Measurements from ENCODE around the gene AMFR. TPM values are rescaled to one million over a fixed set of nuclear protein-coding genes. Genes with fewer than 3 reads are reported as not detected.

The AMFR gene
- total RNA-seq, 1 experiment from 2014 or later: 66.3 TPM

GRCh38 chr16:56469748-56470147 is 44.4 kb upstream of the AMFR start:
- ChIA-PET CTCF (no interaction called here), POLR2A (interaction anchor here (1.4 kb wide), 1 partner anchor 10 kb away, joined by 4 read pairs; no protein-coding TSS in a partner anchor), RAD21 (ENCODE audit: low non-redundant PET in 1 of 2, low total read pairs in 2 of 2, uncharacterized antibody in 2 of 2, unreplicated experiment in 2 of 2) (no interaction called here)
- no peaks in the 10 kb centered on the region for H4K20me1 ChIP-seq (ENCODE audit: insufficient read depth)
- intact Hi-C loops (cut with micrococcal nuclease): no loop called here
- H3K4me3 ChIP-seq (replicated peaks in 1 of 2; ENCODE audit: low read depth in 1 of 2, low read length in 2 of 2): no peak overlapping the region
- no peak for DNase-seq (ENCODE audit: low read depth, low spot score)
- peaks cover 51 to 57% of the 10 kb centered on the region in 2 experiments for H3K36me3 ChIP-seq (ENCODE audit: control insufficient read depth in 1 of 2, insufficient read depth in 2 of 2, low read length in 2 of 2)
- H3K27me3 ChIP-seq (ENCODE audit: insufficient read depth, low read length): no peaks in the 10 kb centered on the region
- no peak overlapping the region for H2AFZ ChIP-seq (ENCODE audit: low read depth, low read length, poor library complexity, severe bottlenecking)
- no peaks in the 10 kb centered on the region for H3K79me2 ChIP-seq (ENCODE audit: insufficient read depth, low read length)
- no peak overlapping the region for H3K9ac ChIP-seq (ENCODE audit: low read length)
- no peak overlapping the region for H3K27ac ChIP-seq (ENCODE audit: low read depth, low read length)
- H3K4me1 ChIP-seq (ENCODE audit: control insufficient read depth in 1 of 2, insufficient read depth in 2 of 2, low read length in 2 of 2): 0 out of 4 replicates have a peak, but pooled peaks cover 0 to 4% of the 10 kb centered on the region in 2 experiments
- no peaks in the 10 kb centered on the region for H3K9me3 ChIP-seq (ENCODE audit: control insufficient read depth in 1 of 2, insufficient read depth in 1 of 2, low read depth in 1 of 2, low read length in 2 of 2)
- no TSS peak for BruUV-seq (replicated peaks)
- TF ChIP-seq, protein P1, sequence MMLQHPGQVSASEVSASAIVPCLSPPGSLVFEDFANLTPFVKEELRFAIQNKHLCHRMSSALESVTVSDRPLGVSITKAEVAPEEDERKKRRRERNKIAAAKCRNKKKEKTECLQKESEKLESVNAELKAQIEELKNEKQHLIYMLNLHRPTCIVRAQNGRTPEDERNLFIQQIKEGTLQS (IDR thresholded peaks at IDR 0.05): no peak
- TF ChIP-seq, protein P2, sequence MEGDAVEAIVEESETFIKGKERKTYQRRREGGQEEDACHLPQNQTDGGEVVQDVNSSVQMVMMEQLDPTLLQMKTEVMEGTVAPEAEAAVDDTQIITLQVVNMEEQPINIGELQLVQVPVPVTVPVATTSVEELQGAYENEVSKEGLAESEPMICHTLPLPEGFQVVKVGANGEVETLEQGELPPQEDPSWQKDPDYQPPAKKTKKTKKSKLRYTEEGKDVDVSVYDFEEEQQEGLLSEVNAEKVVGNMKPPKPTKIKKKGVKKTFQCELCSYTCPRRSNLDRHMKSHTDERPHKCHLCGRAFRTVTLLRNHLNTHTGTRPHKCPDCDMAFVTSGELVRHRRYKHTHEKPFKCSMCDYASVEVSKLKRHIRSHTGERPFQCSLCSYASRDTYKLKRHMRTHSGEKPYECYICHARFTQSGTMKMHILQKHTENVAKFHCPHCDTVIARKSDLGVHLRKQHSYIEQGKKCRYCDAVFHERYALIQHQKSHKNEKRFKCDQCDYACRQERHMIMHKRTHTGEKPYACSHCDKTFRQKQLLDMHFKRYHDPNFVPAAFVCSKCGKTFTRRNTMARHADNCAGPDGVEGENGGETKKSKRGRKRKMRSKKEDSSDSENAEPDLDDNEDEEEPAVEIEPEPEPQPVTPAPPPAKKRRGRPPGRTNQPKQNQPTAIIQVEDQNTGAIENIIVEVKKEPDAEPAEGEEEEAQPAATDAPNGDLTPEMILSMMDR (IDR thresholded peaks at IDR 0.05 in 2 of 3, conservative IDR thresholded peaks at IDR 0.05 in 1 of 3; ENCODE audit: borderline replicate concordance in 1 of 3, insufficient read depth in 1 of 3, low read depth in 2 of 3, low read length in 2 of 3): no peak
- no peak for TF ChIP-seq SP1 (IDR thresholded peaks at IDR 0.05; ENCODE audit: low read depth)
- no peak for TF ChIP-seq POLR2AphosphoS5 (IDR thresholded peaks at IDR 0.05; ENCODE audit: low read depth, low read length)
- TF ChIP-seq CEBPB (IDR thresholded peaks at IDR 0.05; ENCODE audit: low read depth): no peak
- no peak for TF ChIP-seq CBX3 (IDR thresholded peaks at IDR 0.05; ENCODE audit: low read depth)
- no peak for TF ChIP-seq EZH2 (IDR thresholded peaks at IDR 0.05)
- TF ChIP-seq, protein P3, sequence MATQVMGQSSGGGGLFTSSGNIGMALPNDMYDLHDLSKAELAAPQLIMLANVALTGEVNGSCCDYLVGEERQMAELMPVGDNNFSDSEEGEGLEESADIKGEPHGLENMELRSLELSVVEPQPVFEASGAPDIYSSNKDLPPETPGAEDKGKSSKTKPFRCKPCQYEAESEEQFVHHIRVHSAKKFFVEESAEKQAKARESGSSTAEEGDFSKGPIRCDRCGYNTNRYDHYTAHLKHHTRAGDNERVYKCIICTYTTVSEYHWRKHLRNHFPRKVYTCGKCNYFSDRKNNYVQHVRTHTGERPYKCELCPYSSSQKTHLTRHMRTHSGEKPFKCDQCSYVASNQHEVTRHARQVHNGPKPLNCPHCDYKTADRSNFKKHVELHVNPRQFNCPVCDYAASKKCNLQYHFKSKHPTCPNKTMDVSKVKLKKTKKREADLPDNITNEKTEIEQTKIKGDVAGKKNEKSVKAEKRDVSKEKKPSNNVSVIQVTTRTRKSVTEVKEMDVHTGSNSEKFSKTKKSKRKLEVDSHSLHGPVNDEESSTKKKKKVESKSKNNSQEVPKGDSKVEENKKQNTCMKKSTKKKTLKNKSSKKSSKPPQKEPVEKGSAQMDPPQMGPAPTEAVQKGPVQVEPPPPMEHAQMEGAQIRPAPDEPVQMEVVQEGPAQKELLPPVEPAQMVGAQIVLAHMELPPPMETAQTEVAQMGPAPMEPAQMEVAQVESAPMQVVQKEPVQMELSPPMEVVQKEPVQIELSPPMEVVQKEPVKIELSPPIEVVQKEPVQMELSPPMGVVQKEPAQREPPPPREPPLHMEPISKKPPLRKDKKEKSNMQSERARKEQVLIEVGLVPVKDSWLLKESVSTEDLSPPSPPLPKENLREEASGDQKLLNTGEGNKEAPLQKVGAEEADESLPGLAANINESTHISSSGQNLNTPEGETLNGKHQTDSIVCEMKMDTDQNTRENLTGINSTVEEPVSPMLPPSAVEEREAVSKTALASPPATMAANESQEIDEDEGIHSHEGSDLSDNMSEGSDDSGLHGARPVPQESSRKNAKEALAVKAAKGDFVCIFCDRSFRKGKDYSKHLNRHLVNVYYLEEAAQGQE (IDR thresholded peaks at IDR 0.05; ENCODE audit: low read depth): no peak
- no peak for TF ChIP-seq TCF7L2 (IDR thresholded peaks at IDR 0.05; ENCODE audit: borderline replicate concordance, extremely low read depth, insufficient read depth, insufficient read length)
- no peak for TF ChIP-seq SIN3A (IDR thresholded peaks at IDR 0.05; ENCODE audit: low read depth)
- no peak for TF ChIP-seq SRF (IDR thresholded peaks at IDR 0.05; ENCODE audit: low read depth)
- no peak for TF ChIP-seq EZH2phosphoT487 (IDR thresholded peaks at IDR 0.05; ENCODE audit: borderline replicate concordance)
- TF ChIP-seq ZBTB33 (IDR thresholded peaks at IDR 0.05; ENCODE audit: extremely low read depth, insufficient replicate concordance, low read length): no peak
- no peak for TF ChIP-seq ZNF274 (IDR thresholded peaks at IDR 0.05; ENCODE audit: low read depth, low read length)
- H3K9me2 ChIP-seq (ENCODE audit: insufficient read depth): no peaks in the 10 kb centered on the region
- ATAC-seq: no peak
- no peak overlapping the region for H3K4me2 ChIP-seq (ENCODE audit: low read length)

Measured in HCT116 (cell line).